HepG2 (cell line): Measurements from ENCODE around the gene PYGO2. TPM values are rescaled to one million over a fixed set of nuclear protein-coding genes. Genes with fewer than 3 reads are reported as not detected.
A peak's percentile ranks its signal among the peaks of the same experiment; 100 is the strongest.

Experiments
- ARNT2 ChIP-seq: sonication (generic); formaldehyde crosslinking; IDR thresholded peaks from 2 replicates; pipeline ENCODE4 v1.8.0; 2022; ENCODE audit warnings: mild to moderate bottlenecking, low read depth, missing genetic modification reagents, moderate library complexity
- CCDC6 ChIP-seq: sonication (generic); formaldehyde crosslinking; IDR thresholded peaks from 2 replicates; pipeline ENCODE4 v1.8.1; 2022; ENCODE audit warnings: mild to moderate bottlenecking, missing genetic modification reagents, moderate library complexity
- ERF ChIP-seq: IDR thresholded peaks from 2 replicates; pipeline ENCODE4 v1.6.1; 2018; ENCODE audit warnings: missing biosample characterization, missing genetic modification reagents
- GMEB1 ChIP-seq: sonication (generic); formaldehyde crosslinking; IDR thresholded peaks from 2 replicates; pipeline ENCODE4 v1.5.1; 2020; ENCODE audit warnings: missing genetic modification reagents, mild to moderate bottlenecking, borderline replicate concordance
- HNRNPUL1 ChIP-seq: fragments of 200-400 bp; formaldehyde crosslinking; IDR thresholded peaks from 2 replicates; pipeline ENCODE4 v1.6.1; 2017; ENCODE audit warnings: low read depth, mild to moderate bottlenecking, low read length, moderate library complexity
- IRX3 ChIP-seq: sonication (generic); formaldehyde crosslinking; IDR thresholded peaks from 2 replicates; pipeline ENCODE4 v1.8.1; 2023; ENCODE audit warnings: mild to moderate bottlenecking, low read depth, missing genetic modification reagents, borderline replicate concordance
- JUND ChIP-seq: sonication (generic); formaldehyde crosslinking; IDR thresholded peaks from 2 replicates; pipeline ENCODE4 v1.8.0; 2022; ENCODE audit warnings: mild to moderate bottlenecking, missing genetic modification reagents
- KMT2A ChIP-seq: sonication (generic); formaldehyde crosslinking; IDR thresholded peaks from 2 replicates; pipeline ENCODE4 v1.4.0; 2020; ENCODE audit warnings: missing genetic modification reagents
- KMT2B ChIP-seq: IDR thresholded peaks from 2 replicates; pipeline ENCODE4 v1.6.1; 2016; ENCODE audit warnings: missing genetic modification reagents, missing compliant biosample characterization
- RXRA ChIP-seq: sonication (generic); formaldehyde crosslinking; IDR thresholded peaks from 2 replicates; pipeline ENCODE4 v1.5.1; 2020; ENCODE audit warnings: missing genetic modification reagents
- SNRNP70 ChIP-seq: fragments of 200-400 bp; formaldehyde crosslinking; IDR thresholded peaks from 2 replicates; pipeline ENCODE4 v1.6.1; 2017; ENCODE audit warnings: mild to moderate bottlenecking, low read depth, low read length, moderate library complexity
- SP4 ChIP-seq: sonication (generic); formaldehyde crosslinking; IDR thresholded peaks from 2 replicates; pipeline ENCODE4 v1.8.1; 2023; ENCODE audit warnings: mild to moderate bottlenecking, missing genetic modification reagents
- TFDP2 ChIP-seq: sonication (generic); formaldehyde crosslinking; IDR thresholded peaks from 2 replicates; pipeline ENCODE4 v1.4.0; 2020; ENCODE audit warnings: missing genetic modification reagents
- ZNF3 ChIP-seq: IDR thresholded peaks from 2 replicates; pipeline ENCODE4 v1.7.0; 2017; ENCODE audit warnings: inconsistent platforms
- ZNF569 ChIP-seq: sonication (generic); formaldehyde crosslinking; IDR thresholded peaks from 2 replicates; pipeline ENCODE4 v1.5.0; 2020; ENCODE audit warnings: mild to moderate bottlenecking, missing genetic modification reagents, moderate library complexity, borderline replicate concordance
- ZNF598 ChIP-seq: sonication (generic); formaldehyde crosslinking; IDR thresholded peaks from 2 replicates; pipeline ENCODE4 v1.5.1; 2020; ENCODE audit warnings: mild to moderate bottlenecking, missing genetic modification reagents, borderline replicate concordance
- ZNF605 ChIP-seq: sonication (generic); formaldehyde crosslinking; IDR thresholded peaks from 2 replicates; pipeline ENCODE4 v1.8.0; 2022; ENCODE audit warnings: mild to moderate bottlenecking, missing genetic modification reagents
- ZNF616 ChIP-seq: sonication (generic); formaldehyde crosslinking; IDR thresholded peaks from 2 replicates; pipeline ENCODE4 v1.5.0; 2020; ENCODE audit warnings: low read depth, mild to moderate bottlenecking, missing genetic modification reagents
- polyA plus RNA-seq, 8 experiments: library from polyadenylated mRNA; depleted of rRNA in 3 of 8; stranded (reverse) in 7 of 8; unstranded in 1 of 8; fragments of >200 nt; fragmentation: Illumina TruSeq in 4 of 8; extraction: Trizol in 4 of 8; gene quantifications; 2 replicates each; pipeline versions ENCODE4 v1.2.1 to v1.2.3, GENCODE V29; 2011 to 2016; ENCODE audit warnings: low read depth in 4 of 8, missing spikeins in 1 of 8, mixed read lengths in 1 of 8; ENCODE audit not compliant: insufficient read depth in 1 of 8
- total RNA-seq, 5 experiments: library from RNA; depleted of rRNA; stranded (reverse); fragments of >200 nt; fragmentation: Illumina TruSeq; extraction: Trizol; gene quantifications; 2 replicates each; pipeline ENCODE4 v1.2.3, GENCODE V29; 2016; ENCODE audit warnings: low read depth in 1 of 5
- TF ChIP-seq, protein P1 (sequence below): sonication (generic); formaldehyde crosslinking; IDR thresholded peaks from 2 replicates; pipeline ENCODE4 v1.9.0; 2022; ENCODE audit warnings: missing genetic modification reagents, mild to moderate bottlenecking, borderline replicate concordance
- TF ChIP-seq, protein P2 (sequence below): IDR thresholded peaks from 2 replicates; pipeline ENCODE4 v1.6.1; 2016; ENCODE audit warnings: control low read depth
- TF ChIP-seq, protein P3 (sequence below): sonication (generic); formaldehyde crosslinking; IDR thresholded peaks from 2 replicates; pipeline ENCODE4 v1.4.0; 2020; ENCODE audit warnings: missing genetic modification reagents

The PYGO2 gene
- total and polyA plus RNA-seq, 2 of the 13 experiments (the other 11 are each of a cell fraction or from before 2014, with no cell fraction given): 20.3 to 21.8 TPM

DNA sequence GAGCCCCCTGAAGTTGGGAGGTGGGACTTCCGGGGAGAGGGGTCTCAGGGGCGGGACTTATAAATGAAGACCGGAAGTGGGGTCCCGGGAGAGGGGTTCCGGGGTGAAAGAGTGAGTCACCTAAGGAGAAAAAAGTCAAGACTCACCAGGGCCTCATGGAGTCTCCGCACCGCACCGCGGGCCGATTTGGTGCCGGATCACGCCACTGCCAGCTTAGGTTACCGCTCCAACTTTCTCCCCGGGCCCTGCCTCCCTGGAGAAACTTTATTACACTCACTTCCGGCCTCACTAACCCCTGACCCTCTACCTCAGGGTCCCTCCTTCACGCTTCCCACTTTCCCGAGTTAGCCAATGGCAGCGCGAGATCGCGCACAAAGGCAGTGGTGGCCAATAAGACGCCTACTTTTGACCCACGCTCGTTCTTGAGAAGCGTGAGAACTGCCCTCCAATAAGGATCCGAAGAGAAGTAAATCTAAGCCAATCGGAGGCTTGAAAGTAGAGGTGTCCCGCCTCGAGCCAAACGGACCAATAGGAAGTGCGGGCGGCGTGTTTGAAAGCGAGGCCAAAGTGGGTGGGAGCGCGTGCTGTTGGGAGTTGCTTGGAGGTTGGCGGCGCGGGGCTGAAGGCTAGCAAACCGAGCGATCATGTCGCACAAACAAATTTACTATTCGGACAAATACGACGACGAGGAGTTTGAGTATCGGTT is 12.7 kb upstream of the PYGO2 start, which contains the start of gene CKS1B (continued):
- 0 out of 2 replicates have a peak, but pooled peaks have one; percentile 37 for TF ChIP-seq JUND (CRISPR knock-in tag)
- peak; percentile 80 for TF ChIP-seq KMT2B (CRISPR knock-in tag)
- peak; percentile 50; the same call in 1 of the 2 replicates for TF ChIP-seq ZNF605 (CRISPR knock-in tag)
- peak; percentile 78; the same call in 1 of the 2 replicates for TF ChIP-seq ZNF598 (CRISPR knock-in tag)
- TF ChIP-seq SP4 (CRISPR knock-in tag): peak; percentile 87
- TF ChIP-seq, protein P1, sequence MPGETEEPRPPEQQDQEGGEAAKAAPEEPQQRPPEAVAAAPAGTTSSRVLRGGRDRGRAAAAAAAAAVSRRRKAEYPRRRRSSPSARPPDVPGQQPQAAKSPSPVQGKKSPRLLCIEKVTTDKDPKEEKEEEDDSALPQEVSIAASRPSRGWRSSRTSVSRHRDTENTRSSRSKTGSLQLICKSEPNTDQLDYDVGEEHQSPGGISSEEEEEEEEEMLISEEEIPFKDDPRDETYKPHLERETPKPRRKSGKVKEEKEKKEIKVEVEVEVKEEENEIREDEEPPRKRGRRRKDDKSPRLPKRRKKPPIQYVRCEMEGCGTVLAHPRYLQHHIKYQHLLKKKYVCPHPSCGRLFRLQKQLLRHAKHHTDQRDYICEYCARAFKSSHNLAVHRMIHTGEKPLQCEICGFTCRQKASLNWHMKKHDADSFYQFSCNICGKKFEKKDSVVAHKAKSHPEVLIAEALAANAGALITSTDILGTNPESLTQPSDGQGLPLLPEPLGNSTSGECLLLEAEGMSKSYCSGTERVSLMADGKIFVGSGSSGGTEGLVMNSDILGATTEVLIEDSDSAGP (CRISPR knock-in tag): peak; percentile 63; the same call in 1 of the 2 replicates
- TF ChIP-seq, protein P2, sequence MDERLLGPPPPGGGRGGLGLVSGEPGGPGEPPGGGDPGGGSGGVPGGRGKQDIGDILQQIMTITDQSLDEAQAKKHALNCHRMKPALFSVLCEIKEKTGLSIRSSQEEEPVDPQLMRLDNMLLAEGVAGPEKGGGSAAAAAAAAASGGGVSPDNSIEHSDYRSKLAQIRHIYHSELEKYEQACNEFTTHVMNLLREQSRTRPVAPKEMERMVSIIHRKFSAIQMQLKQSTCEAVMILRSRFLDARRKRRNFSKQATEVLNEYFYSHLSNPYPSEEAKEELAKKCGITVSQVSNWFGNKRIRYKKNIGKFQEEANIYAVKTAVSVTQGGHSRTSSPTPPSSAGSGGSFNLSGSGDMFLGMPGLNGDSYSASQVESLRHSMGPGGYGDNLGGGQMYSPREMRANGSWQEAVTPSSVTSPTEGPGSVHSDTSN: no peak
- TF ChIP-seq SNRNP70: no peak
- peak; percentile 35; the same call in 1 of the 2 replicates for TF ChIP-seq RXRA (CRISPR knock-in tag)
- TF ChIP-seq GMEB1: peak; percentile 88
- peak; percentile 53; the same call in 1 of the 2 replicates for TF ChIP-seq ERF (CRISPR knock-in tag)
- TF ChIP-seq ZNF3 (CRISPR knock-in tag): no peak
- TF ChIP-seq KMT2A (CRISPR knock-in tag): no peak
- TF ChIP-seq ARNT2: peak; percentile 93
- TF ChIP-seq ZNF616: peak; percentile 31; the same call in 1 of the 2 replicates
- peak; percentile 89; the same call in 1 of the 2 replicates for TF ChIP-seq CCDC6 (CRISPR knock-in tag)
- TF ChIP-seq HNRNPUL1: no peak
- TF ChIP-seq IRX3 (CRISPR knock-in tag): peak; percentile 75; the same call in 1 of the 2 replicates
- TF ChIP-seq, protein P3, sequence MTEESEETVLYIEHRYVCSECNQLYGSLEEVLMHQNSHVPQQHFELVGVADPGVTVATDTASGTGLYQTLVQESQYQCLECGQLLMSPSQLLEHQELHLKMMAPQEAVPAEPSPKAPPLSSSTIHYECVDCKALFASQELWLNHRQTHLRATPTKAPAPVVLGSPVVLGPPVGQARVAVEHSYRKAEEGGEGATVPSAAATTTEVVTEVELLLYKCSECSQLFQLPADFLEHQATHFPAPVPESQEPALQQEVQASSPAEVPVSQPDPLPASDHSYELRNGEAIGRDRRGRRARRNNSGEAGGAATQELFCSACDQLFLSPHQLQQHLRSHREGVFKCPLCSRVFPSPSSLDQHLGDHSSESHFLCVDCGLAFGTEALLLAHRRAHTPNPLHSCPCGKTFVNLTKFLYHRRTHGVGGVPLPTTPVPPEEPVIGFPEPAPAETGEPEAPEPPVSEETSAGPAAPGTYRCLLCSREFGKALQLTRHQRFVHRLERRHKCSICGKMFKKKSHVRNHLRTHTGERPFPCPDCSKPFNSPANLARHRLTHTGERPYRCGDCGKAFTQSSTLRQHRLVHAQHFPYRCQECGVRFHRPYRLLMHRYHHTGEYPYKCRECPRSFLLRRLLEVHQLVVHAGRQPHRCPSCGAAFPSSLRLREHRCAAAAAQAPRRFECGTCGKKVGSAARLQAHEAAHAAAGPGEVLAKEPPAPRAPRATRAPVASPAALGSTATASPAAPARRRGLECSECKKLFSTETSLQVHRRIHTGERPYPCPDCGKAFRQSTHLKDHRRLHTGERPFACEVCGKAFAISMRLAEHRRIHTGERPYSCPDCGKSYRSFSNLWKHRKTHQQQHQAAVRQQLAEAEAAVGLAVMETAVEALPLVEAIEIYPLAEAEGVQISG (CRISPR knock-in tag): peak; percentile 54; the same call in 1 of the 2 replicates
- no peak for TF ChIP-seq ZNF569 (CRISPR knock-in tag)
- TF ChIP-seq TFDP2 (CRISPR knock-in tag): peak; percentile 99
